OCI-M2 (cell line): ENCODE data around the gene TCF12.
"Not testable (repeated sequence)": the region's sequence is repeated elsewhere in the genome, so short reads cannot be mapped to it uniquely, and the experiment has no call there.

Experiments
- DNase-seq: peaks from one replicate; lab custom pipeline; 2025; ENCODE audit not compliant: unreplicated experiment; lab: John Stamatoyannopoulos, UW

The TCF12 gene

DNA sequence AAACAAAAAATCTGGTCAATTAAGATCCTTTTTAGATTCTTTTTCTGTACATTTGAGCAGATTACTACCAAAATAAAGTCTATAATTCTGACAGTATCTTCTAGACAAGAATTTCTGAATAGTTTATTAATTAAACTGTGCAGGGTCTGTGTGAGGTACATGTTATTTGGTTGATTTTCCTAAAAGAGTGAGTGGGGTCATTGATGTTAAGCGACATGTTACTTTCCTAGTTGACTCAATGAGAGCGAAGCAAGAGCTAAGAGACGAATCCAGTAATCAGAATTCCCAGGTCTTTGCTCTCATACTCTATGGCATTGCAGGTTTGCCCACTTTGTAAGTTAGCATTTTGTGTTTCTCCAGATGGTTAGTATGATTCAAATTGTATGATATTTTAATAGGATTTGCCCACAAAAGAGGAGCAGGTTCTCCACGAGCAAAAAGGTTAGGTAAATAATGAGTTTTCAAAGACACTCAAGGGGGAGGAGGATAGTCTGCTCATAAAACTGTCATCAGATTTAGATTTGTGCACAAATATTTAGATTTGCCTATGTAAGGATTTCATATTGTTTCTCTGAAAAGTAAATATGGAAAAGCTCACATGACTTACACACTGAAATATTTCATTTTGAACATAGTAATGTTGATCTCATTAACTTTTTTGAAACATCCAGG, 240.7 kb downstream of the TCF12 start:
- no peak for DNase-seq

GRCh38 chr15:57159767-57160166, 241.3 kb downstream of the TCF12 start:
- DNase-seq = no peak

DNA sequence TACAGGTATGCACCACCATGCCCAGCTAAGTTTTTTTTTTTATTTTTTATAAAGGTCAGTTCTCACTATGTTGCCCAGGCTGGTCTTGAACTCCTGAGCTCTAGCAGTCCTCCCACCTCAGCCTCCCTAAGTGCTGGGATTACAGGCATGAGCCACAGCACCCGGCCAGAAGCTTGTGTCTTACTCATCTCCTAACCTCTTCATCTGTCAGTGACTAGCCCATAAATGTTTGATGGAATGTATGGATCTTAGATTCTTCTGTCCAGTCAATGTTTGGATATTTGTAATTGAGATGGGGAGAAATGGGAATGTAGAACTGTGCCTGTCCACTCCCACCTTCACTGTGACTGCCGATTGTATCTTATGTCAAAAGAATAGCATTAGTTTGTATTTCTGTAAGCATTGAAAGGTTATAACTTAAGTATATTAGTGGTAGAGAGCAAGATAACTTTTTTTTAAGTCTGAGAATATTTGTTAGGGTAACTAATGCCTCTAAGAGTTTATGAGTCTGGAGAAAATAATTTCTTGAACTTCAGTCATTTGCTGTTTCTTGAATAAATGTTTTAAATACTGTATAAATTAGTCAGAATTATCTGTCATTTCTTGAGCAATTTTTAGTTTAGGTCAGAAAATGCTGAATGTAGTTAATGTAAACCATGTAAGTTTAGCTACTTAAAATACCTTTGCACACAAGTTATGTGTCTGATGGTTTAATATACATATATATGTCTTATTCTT, 242.5 kb downstream of the TCF12 start:
- no peak for DNase-seq

GRCh38 chr15:57164251-57164650, 245.8 kb downstream of the TCF12 start:
- not testable (repeated sequence) for DNase-seq

- DNase-seq = no peak
Measured at GRCh38 chr15:57165992-57166391, 247.5 kb downstream of the TCF12 start.

- DNase-seq = no peak
Measured at GRCh38 chr15:57167821-57168395, 249.5 kb downstream of the TCF12 start.

GRCh38 chr15:57169643-57170042, 251.2 kb downstream of the TCF12 start:
- DNase-seq = no peak

GRCh38 chr15:57171426-57171825, 253.0 kb downstream of the TCF12 start:
- no peak for DNase-seq

DNA sequence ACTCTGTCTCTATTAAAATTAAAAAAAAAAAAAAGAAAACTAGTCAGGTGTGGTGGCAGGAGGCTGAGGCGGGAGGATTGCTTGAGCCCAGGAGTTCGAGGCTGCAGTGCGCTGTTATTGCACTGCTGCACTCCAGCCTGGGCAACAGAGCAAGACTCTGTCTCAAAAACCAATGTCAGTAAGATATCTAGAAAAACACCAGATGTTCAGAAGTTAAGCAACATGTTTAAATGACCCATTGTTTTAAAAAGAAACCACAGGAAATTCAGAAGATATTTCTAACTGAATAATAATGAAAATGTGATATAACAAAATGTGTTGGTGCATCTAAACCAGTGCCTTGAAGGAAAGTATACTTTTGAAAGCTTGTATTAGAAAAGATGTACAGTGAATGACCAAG, 254.5 kb downstream of the TCF12 start:
- no peak for DNase-seq

- DNase-seq = no peak
Measured at GRCh38 chr15:57183041-57183440, 264.6 kb downstream of the TCF12 start.

DNA sequence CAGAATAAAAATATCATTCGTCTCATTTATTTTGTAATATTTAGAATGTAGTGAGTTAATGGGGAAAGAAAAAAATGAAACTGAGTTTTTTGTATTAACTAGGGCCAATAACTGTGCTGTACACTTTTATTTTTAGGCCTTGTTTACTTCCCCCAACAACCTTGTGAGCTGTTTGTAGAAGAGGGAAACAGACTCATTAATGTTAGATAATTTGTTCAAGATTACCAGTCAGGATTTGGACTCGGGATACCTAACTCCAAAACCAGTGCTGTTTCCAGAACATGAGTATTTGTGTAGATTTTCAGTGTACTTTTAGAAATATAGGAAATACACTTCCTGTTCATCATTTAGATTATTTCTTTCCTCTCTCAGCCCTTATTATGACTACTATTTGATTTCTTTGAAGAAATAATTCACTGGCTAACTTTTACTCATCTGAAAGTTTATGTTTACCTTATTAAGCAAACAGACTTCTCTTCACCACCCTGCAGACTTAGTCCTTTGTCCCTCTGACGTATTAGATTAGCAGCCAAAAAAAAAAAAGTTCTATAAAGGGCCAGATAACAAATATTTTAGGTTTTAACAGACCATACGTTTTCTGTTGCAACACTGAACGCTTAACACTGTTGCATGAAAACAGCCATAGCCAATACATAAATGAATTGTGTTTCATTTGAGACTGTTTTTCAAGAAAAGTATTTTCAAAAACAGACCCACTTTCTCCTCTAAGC, 265.3 kb downstream of the TCF12 start:
- DNase-seq = no peak

- no peak for DNase-seq
Measured at GRCh38 chr15:57184502-57184901, 266.1 kb downstream of the TCF12 start.

DNA sequence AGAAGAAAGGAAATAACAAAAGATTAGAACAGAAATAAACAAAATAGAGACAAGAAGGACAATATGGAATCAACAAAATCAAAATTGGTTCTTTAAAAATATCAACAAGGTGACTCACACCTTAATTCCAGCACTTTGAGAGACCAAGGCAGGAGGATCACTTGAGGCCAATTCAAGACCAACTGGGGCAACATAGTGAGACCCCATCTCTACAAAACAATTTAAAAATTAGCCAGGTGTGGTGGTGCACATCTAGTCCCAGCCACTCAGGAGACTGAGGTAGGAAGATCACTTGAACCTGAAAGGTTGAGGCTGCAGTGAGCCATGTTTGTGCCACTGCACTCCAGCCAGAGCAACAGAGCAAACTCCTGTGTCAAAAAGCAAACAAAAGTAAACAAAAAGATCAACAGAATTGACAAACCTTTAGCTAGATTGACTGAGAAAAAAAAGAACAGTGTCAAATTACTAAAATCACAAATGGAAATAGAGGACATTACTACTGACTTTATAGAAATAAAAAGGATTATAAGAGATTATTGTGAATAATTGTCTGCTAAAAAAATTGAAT, 267.1 kb downstream of the TCF12 start:
- no peak for DNase-seq

GRCh38 chr15:57189466-57189865, 271.0 kb downstream of the TCF12 start:
- no peak for DNase-seq

- DNase-seq = no peak
Measured at GRCh38 chr15:57190208-57190607, 271.8 kb downstream of the TCF12 start.

GRCh38 chr15:57193161-57193560, 274.7 kb downstream of the TCF12 start:
- DNase-seq = no peak

- no peak for DNase-seq
Measured at GRCh38 chr15:57195326-57195725, 276.9 kb downstream of the TCF12 start.

DNA sequence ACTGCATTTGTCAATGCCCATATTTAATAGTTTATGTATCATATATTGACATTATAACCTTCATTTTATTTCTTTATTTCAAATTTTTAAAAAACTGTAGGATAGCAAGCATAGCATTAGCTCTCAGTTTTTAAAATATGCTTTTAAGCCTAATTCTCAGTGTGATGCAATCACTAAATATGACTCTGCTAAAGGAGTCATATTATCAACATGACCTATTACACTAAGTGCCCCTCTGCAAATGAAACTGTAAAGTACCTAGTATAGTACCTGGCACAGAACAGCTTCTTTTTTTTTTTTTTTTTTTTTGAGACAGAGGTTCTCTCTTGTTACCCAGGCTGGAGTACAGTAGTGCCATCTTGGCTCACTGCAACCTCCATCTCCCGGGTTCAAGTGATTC, 278.4 kb downstream of the TCF12 start:
- no peak for DNase-seq

- no peak for DNase-seq
Measured at GRCh38 chr15:57198131-57198530, 279.7 kb downstream of the TCF12 start.

GRCh38 chr15:57198654-57199291, 280.3 kb downstream of the TCF12 start:
- no peak for DNase-seq

DNA sequence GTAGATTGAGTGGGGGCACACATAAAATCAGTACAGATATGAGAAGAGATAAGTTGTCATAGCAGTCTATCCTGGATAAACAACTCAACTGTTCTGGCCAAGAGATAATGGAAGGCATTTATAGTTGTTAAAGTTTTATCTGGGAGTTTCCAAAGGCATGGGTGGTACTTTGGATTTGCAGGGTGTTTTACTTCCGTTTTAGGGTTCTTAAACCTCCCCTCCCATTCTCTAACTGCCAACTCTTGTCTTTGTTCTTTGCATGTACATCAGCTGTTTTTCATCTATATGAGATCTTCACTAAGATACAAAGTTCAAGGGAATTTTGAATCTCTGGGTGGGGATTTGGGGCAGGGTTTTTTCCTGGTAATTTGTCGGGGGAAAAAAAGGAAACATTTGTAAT, 283.1 kb downstream of the TCF12 start:
- DNase-seq = no peak
